D721Med (cell line): ENCODE results near the gene LCE2B.
"Not testable (repeated sequence)": the region's sequence is repeated elsewhere in the genome, so short reads cannot be mapped to it uniquely, and the experiment has no call there.

Experiments
- DNase-seq: peaks from one replicate; pipeline ENCODE4 v3.0.0; 2011; ENCODE audit warnings: low spot score; ENCODE audit not compliant: insufficient read length
- FAIRE-seq: peaks from 2 replicates; lab custom pipeline; 2011; peaks lifted over from hg19 to GRCh38; lab: Jason Lieb, UNC
- CTCF ChIP-seq: IDR thresholded peaks from 2 replicates; pipeline ENCODE4 v1.5.1; 2012; ENCODE audit warnings: mild to moderate bottlenecking, control low read depth; ENCODE audit not compliant: insufficient read depth; ENCODE audit errors: missing control alignments

The LCE2B gene

GRCh38 chr1:152658649-152659048 is 27.3 kb upstream of the LCE2B start:
- no peak for FAIRE-seq
- no peak for TF ChIP-seq CTCF

GRCh38 chr1:152663098-152663497 is 22.8 kb upstream of the LCE2B start, which contains the start of gene LCE2D:
Gene LCE2D, plus strand, starts transcription at chr1:152663380. Its CDS starts 726 bp downstream, at chr1:152664106.
- DNase-seq (no peak), FAIRE-seq (no peak)
- no peak for TF ChIP-seq CTCF

More at GRCh38 chr1:152658649-152659048, 27.3 kb upstream of the LCE2B start:
- no peak for DNase-seq

- not testable (repeated sequence) for FAIRE-seq, DNase-seq
These were observed 19.8 kb upstream of the LCE2B start for GRCh38 chr1:152666171-152666570.

GRCh38 chr1:152667648-152668047 is 18.3 kb upstream of the LCE2B start:
- TF ChIP-seq CTCF = no peak
- DNase-seq (no peak), FAIRE-seq (no peak)

GRCh38 chr1:152673016-152673415 is 12.9 kb upstream of the LCE2B start:
- TF ChIP-seq CTCF = no peak
- no peak for DNase-seq
- FAIRE-seq = no peak

- FAIRE-seq, DNase-seq: not testable (repeated sequence)
These were observed 10.9 kb upstream of the LCE2B start, which contains the start of gene LCE2C for GRCh38 chr1:152674983-152675382. Gene LCE2C, plus strand, starts transcription at chr1:152675279. Its CDS starts 737 bp downstream, at chr1:152676016.

GRCh38 chr1:152679459-152679858 is 6.5 kb upstream of the LCE2B start:
- no peak for FAIRE-seq
- DNase-seq = no peak
- no peak for TF ChIP-seq CTCF

- DNase-seq (no peak), FAIRE-seq (no peak)
- TF ChIP-seq CTCF = no peak
These were observed 4.3 kb upstream of the LCE2B start for GRCh38 chr1:152681616-152682015.
